Stimulated activated CD8-positive, alpha-beta memory T cell treated with anti-CD3 and anti-CD28 coated beads, Interleukin-7, amount 100 ng/mL, for 24 hours (primary cell): Measurements from ENCODE around the gene C5orf58.
A peak's percentile ranks its signal among the peaks of the same experiment; 100 is the strongest.

Source experiments
- DNase-seq: peaks from one replicate; pipeline ENCODE4 v3.0.0-alpha.2; 2020; ENCODE audit warnings: low read depth

C5orf58 gene

DNA sequence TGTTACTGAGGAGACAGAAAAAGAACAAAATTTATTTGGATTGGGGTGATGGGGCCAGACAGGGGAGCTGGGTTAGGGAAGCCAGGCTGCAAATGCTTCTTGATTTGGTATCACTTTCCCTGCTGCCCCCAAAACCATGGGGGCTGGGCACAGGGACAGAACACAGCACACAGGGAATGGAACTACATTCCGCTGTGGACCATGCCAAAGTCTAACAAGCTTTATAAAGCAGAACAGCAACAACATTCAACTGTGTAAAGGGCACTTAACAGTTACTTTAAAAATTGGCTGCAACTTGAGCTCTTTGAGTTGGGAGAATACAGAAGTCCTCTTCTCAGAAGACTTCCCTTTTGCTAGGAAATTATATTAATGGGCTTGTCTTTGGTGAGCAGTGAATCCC is 23.8 kb downstream of the C5orf58 start:
- DNase-seq = no peak

DNA sequence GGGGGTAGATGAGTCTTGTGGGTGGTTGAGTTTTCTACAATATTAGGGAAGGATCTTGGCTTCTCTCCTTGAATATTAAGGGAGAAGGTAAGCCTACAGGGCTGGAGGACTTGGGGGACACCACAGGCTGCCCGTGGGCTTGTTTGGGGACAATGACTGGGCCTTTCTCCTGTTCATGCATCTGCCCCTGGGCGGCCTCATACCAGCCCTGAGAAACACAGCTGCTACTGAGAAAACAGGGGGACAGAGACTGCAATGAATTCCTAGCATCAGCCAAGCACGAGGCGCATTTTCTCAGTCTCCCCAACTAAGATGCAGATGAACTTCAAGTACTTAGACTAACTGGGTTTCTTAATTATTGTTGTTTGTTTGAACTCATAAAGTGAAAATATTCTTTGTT is 24.6 kb downstream of the C5orf58 start:
- no peak for DNase-seq

DNA sequence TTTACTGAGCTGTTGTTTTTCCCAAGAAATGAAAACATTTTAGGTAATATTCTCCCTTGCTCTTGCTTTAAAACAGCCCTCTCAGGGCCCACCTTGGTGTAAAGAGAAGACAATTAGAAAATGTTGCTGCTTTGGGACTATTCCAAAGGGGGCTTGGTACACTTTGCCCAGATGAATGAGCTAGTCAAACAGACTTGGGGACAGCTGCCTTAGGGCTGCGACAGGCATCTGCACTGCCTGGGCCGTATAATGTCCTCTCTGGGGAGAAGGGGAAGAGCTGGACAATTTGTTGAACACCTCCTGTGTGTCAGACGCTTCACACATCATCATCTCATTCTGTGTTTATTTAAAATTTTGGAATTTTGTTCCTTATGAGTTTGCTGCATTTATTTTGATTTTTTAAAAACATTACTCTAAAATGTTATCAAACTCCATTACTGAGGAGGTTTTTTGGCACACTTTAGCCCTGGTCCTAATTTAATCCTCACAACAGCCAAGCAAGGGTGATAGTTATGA is 28.8 kb downstream of the C5orf58 start:
- DNase-seq = no peak

- DNase-seq = no peak
These were observed 29.6 kb downstream of the C5orf58 start for GRCh38 chr5:170262061-170263045.

- no peak for DNase-seq
These were observed 31.1 kb downstream of the C5orf58 start for GRCh38 chr5:170263906-170264305.

GRCh38 chr5:170265522-170265921 is 32.7 kb downstream of the C5orf58 start:
- no peak for DNase-seq

GRCh38 chr5:170266570-170267381 is 34.0 kb downstream of the C5orf58 start:
- DNase-seq = no peak

DNA sequence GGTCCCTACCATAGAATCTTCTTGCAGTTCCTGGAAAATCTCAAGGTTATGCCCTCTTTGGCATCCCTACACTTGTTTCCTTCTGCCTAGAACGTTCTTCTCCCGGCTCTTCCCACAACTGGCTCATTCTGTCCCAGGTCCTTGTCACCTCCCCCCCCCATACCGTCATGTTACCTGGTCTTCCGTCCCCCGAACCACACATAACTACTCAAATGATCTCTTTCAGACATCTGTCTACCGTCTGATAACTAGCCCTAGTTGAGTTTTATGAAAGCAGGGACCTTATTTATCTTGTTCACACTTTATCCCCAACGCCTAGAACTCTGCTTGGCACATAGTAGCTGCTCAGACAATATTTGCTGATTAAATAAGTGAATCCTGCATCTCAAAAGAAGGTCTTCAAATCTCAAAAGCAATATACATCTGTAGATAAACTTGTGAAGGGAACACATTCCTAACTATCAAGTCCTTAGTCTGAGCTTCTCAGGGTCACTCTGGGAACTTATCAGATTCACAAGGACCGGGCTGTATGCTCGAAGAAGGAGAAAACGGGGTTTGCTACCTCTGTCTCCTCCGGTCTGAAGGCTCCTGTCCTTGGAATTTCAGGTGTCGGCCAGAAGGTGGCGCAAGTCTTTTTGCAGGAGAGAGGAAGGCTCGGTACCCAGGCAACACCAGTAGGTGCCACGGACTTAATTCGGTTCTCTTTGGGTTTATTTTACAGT is 34.8 kb downstream of the C5orf58 start:
- peak; percentile 53 for DNase-seq

DNA sequence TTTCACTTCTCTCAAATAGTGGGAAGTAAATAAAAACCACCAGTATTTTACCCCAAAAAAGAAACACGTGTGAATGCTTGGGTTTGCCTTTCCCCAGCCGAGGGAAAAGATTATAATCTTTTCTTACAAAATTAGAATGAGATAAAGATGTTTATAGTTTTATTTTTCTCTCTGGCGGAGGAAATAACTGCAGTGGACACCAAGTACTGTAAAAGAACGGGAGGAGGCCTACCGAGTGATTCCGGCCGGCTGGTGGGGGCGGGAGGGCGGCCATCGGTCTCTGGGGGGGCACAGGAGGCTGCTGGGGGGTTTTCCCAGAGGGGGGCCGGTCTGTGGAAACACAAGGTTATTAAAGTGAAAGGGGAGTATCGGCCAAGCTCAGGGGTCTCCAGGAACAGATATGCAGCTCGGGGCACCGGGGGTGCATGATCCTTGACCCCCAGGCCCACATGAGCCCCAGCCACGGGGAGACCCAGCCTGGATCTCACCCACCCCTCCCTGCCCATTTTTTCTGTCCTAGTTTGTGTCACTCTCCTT is 35.4 kb downstream of the C5orf58 start:
- DNase-seq = no peak

GRCh38 chr5:170268884-170269283 is 36.1 kb downstream of the C5orf58 start:
- no peak for DNase-seq

- DNase-seq = no peak
These were observed 36.8 kb downstream of the C5orf58 start for GRCh38 chr5:170269579-170269978.

DNA sequence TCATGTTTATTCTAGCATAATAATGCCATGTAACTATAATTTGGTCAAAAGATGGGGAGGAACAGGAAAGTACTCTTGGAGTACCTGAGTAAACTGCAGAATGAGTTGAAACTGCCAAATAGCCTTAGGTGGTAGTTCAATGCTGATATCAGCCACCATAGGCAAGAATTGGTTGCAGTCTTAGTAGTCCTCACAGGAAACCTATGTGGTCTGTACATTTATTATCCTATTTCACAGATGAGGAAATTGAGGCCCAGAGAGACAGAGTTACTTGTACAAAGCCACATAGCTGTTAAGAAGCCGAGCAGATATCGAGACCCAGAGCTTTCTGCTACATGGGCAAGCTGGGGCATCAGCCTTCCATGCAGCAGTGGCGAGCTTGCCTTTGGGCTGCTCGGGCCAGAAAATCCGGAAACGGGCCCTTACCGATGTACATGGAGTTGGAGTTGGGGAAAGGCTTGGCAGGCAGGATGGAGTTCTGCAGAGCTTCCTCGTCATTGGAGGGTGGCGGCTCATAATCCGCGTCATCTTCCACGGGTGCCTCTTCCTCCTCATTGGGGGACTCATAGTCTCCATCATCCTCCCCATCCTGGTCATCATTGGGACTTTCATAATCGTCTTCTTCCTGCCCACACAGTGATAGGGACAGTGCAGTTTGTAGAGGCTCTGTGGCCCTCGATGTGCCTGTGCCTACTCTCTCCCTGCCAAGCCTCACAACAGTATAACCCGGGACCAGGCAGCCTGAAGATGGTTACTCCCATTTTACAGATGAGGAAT is 37.7 kb downstream of the C5orf58 start:
- DNase-seq = no peak

DNA sequence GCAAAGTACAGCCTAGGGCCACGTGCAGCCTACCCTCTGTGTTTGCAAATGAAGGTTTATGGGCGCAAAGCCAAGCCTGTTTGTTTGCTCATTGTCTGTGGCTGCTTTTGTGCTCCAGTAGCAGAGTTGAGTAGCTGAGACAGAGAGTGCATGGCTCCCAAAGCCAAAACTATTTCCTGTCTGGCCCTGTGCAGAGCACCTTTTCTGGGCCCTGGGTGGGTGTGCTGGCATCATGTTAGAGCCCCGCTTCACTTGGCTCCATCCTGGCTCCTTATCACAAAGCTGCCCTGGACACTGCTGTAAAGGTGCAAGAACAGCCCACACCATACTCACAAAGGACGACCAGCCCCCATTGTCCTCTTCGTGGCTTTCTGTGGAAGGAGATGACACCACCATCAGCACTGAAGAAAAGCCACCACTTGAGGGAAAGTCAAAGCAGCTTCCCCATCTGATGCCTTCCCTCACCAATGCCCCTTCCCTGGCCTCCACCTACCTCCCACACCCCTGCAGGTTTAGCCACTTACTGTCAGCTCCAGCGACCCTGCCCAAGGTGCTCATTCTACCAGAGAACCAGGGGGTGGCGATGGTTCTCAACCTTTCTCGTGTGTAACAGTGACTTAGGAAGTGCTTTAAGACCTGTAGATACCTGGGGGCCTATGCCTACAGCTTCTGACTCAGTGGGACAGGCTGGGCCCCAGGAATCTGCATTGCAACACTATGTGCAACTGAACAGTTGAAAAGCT is 41.4 kb downstream of the C5orf58 start:
- no peak for DNase-seq

DNA sequence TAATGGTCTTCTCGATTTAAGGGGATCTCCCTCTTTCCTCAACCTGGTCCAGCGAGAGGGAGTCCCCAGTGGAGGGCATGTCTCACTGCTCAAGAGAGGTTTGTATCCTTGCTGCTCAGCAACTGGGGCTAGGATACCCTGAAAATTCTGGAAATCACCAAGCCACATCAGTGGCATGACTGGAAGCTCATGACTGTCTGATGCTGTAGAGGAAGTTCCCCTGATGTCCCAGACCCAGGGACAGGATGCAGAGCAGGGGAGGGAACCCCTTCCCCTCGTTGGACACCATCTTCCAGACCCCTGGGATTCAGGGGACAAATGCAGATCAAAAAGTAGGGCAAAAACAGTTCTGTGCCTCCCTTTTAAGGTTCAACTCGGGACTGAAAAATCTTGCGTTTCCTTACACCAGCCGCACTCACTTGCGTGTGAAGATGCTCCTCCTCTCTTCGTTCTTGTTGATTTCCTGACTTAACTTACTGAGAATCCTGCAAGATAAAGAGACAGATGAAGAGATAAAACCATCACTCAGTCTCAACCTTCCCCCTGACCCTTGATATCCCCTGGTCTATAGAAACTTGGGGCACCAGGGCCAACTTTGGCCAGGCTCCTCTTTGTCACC is 42.7 kb downstream of the C5orf58 start:
- DNase-seq = no peak

DNA sequence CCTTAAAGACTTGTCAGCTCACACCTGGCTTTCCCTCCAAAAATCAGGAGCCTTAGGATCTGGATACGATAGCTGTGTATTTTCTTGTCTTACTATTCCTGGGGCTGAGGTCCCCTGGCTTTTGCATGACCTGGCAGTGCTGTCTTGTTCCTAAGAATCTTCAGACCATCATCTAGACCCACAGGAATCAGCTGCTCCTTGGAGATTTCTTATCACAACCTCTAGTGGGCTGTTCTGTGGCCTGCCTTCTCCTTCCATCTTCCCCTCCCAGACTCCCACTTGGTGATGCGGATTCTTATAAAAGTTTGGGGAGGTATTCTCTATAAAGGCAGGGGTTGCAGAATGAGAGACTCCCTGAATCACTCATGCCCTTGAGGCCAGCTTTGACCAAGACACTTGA is 43.4 kb downstream of the C5orf58 start:
- DNase-seq = no peak

DNA sequence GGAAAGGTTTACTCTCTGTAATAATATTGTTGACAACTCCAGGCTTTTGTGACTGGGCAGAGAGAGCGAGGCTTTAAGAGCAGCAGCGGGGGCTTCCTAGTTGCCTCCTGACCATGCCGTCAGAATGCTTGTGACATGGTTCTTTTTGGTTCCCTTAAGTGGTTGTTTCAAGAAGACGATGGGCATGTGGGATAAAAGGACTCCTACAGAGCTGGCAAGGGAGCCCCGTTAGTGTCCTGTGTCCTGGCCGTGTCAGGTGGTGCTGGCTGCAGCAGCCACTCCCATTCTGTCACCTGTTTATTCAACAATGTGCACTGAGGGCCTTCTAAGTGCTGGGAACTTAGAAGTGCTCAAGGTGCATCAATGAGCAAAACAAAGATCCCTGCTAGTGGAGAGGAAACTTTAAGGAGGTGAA is 45.1 kb downstream of the C5orf58 start:
- DNase-seq = no peak

DNA sequence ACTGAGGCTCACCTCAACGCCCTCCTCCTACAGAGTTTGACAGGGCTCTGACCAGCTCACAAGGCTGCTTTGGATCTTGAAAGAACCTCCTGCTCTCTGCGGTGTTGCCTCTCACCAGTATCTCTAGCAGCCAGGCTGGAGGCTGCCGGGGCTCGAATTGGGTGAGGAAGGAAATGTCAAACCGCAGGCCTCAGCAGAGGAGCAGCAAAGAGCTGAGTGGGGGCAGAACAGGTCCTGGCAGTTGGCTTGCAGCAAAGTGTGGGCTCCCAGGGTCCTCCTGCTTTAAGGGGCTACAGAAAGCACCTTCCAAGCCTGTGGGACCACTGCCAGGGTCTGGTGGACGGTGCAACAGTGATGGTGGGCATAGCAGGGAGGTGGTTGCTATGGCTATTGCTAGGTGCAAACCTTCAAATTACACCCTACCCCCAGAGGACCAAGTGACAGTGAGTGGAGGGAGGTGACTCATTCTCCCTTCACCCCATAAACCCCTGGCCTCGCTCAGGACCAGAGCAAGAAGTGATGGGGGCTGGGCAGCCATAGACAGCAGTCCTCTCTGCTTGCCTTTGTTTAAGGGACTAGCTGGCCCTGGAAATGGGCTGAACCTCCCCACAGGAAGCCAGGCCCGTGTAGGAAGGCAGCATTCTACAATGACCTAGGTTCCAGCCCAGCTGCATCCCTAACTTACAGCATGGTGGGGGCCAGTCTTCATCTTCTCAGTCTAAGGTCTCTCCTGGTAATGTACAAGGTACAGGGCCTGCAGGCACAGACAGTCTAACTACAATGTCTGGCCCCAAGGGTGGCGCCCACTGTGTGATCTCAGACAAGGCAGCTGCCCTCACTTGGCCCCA is 46.0 kb downstream of the C5orf58 start:
- peak; percentile 62 for DNase-seq

DNA sequence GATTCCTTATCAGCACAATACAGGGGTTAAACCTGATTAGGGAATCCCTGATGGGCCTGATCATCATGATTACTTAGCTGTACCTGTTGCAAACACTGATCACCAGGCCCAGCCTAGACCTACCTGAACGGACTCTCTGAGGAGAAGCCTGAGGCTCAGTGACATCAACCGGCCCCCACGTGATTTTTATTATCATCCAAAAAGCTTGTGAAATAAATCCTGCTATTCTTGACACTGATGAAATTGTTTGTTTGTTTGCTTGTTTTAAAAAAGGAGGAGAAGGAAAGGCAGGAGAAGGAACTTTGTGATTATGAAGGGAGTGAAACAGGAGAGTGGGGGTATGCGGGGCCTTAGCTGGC is 46.7 kb downstream of the C5orf58 start:
- no peak for DNase-seq

GRCh38 chr5:170280011-170280493 is 47.3 kb downstream of the C5orf58 start:
- no peak for DNase-seq
